Vagina (tissue), 2 donors: Measurements from ENCODE around the gene NLGN4X.

Experiments used
- CTCF ChIP-seq, 3 experiments: fragments of 450-650 bp in 2 of 3; fragments of 200-600 bp in 1 of 3; sonication (generic) in 1 of 3; IDR thresholded peaks; one replicate each; pipeline ENCODE4 v1.5.1; 2017 to 2019; ENCODE audit warnings: antibody characterized with exemption in 3 of 3, mild to moderate bottlenecking in 2 of 3, moderate library complexity in 2 of 3
- POLR2AphosphoS5 ChIP-seq, 2 donors: sonication (generic); formaldehyde crosslinking; IDR thresholded peaks; one replicate each; pipeline ENCODE4 v1.9.0; 2017; ENCODE audit warnings: antibody characterized with exemption in 2 of 2, mild to moderate bottlenecking in 2 of 2, low read depth in 1 of 2; ENCODE audit not compliant: insufficient read depth in 1 of 2

- TF ChIP-seq POLR2AphosphoS5 (IDR thresholded peaks at IDR 0.05; ENCODE audit: insufficient read depth in 1 of 2, low read depth in 1 of 2) (no peak), CTCF (IDR thresholded peaks at IDR 0.05) (no peak)
Measured at GRCh38 chrX:6012357-6012756, 216.3 kb downstream of the NLGN4X start.
